K562 (cell line): ENCODE results near the gene PHKA2. TPM values are rescaled to one million over a fixed set of nuclear protein-coding genes. Genes with fewer than 3 reads are reported as not detected.

ENCODE experiments used
- ATAC-seq: fragments of 200-7000 bp; cut with Tn5 transposase; 3 replicates; pipeline ENCODE4 v1.9.1; 2020; ENCODE audit warnings: moderate library complexity
- BruUV-seq: library from RNA; stranded (reverse); fragments of 400-500 nt; replicated peaks from 2 replicates; lab custom pipeline; 2021; lab: Mats Ljungman, UMichigan
- CTCF ChIA-PET: fragments of 300-600 bp; formaldehyde crosslinking; extraction: SDS; loops from one replicate; lab custom pipeline; 2021; ENCODE audit warnings: low intra/inter-chr PET ratio; lab: Yijun Ruan, JAX
- POLR2A ChIA-PET: fragments of 300-600, 350-650 bp; sonication (Branson Sonifier 250); formaldehyde crosslinking; extraction: SDS; loops from one replicate; lab custom pipeline; 2021; ENCODE audit warnings: antibody characterized with exemption, inconsistent platforms; lab: Yijun Ruan, JAX
- DNase-seq, 4 experiments: peaks; one replicate each; pipeline versions ENCODE4 v3.0.0 to v3.0.0-alpha.2; 2011 to 2018; ENCODE audit warnings: low spot score in 3 of 4, mixed read lengths in 3 of 4; ENCODE audit errors: extremely low read depth in 1 of 4
- FAIRE-seq: peaks from 2 replicates; lab custom pipeline; 2011; peaks lifted over from hg19 to GRCh38; lab: Jason Lieb, UNC
- H2AFZ ChIP-seq: 2 replicates; pipeline ENCODE4 v1.6.0; 2011; ENCODE audit warnings: low read depth, low read length, control low read depth, inconsistent platforms
- H3K27ac ChIP-seq: fragments of 200-600 bp; 3 replicates; pipeline ENCODE4 v1.8.0; 2011; ENCODE audit warnings: low read depth, mild to moderate bottlenecking, control low read depth, inconsistent platforms, low read length, moderate library complexity, mixed read lengths; ENCODE audit errors: extremely low read depth
- H3K27me3 ChIP-seq, 2 experiments: fragments of 300-600 bp in 1 of 2; 2 replicates in 1 of 2; 3 replicates in 1 of 2; pipeline versions ENCODE4 v1.6.0 to v1.8.0; 2011; ENCODE audit warnings: inconsistent platforms in 2 of 2, low read length in 2 of 2, mild to moderate bottlenecking in 1 of 2, mixed read lengths in 1 of 2, moderate library complexity in 1 of 2; ENCODE audit not compliant: control insufficient read depth in 2 of 2, insufficient read depth in 2 of 2
- H3K36me3 ChIP-seq: fragments of 300-600 bp; 3 replicates; pipeline ENCODE4 v1.8.0; 2011; ENCODE audit warnings: mild to moderate bottlenecking, low read length, inconsistent platforms; ENCODE audit not compliant: control insufficient read depth, insufficient read depth
- H3K4me1 ChIP-seq, 2 experiments: fragments of 200-600 bp in 1 of 2; replicated peaks in 1 of 2; 2 replicates in 1 of 2; 3 replicates in 1 of 2; pipeline versions ENCODE4 v1.5.1 to v1.8.0; 2011; ENCODE audit warnings: inconsistent platforms in 2 of 2, low read length in 2 of 2, mild to moderate bottlenecking in 1 of 2, mixed read lengths in 1 of 2, moderate library complexity in 1 of 2; ENCODE audit not compliant: control insufficient read depth in 2 of 2, insufficient read depth in 2 of 2
- H3K4me2 ChIP-seq: 2 replicates; pipeline ENCODE4 v1.6.1; 2011; ENCODE audit warnings: low read length, control low read depth, inconsistent platforms, mixed read lengths; ENCODE audit not compliant: insufficient read depth
- H3K4me3 ChIP-seq: fragments of 200-600 bp; sonication (generic), shearing (Covaris generic); 2 replicates; pipeline ENCODE4 v1.5.1; 2016; ENCODE audit warnings: control low read depth, inconsistent platforms
- H3K79me2 ChIP-seq: fragments of 200-600 bp; 3 replicates; pipeline ENCODE4 v1.8.0; 2011; ENCODE audit warnings: low read length, inconsistent platforms; ENCODE audit not compliant: control insufficient read depth, insufficient read depth
- H3K9ac ChIP-seq, 2 experiments: 2 replicates each; pipeline versions ENCODE4 v1.6.0 to v1.6.1; 2011; ENCODE audit warnings: low read depth in 2 of 2, low read length in 2 of 2, control low read depth in 1 of 2, inconsistent platforms in 1 of 2, mild to moderate bottlenecking in 1 of 2, mixed read lengths in 1 of 2; ENCODE audit not compliant: insufficient read depth in 1 of 2
- H3K9me1 ChIP-seq: one replicate; pipeline ENCODE4 v1.6.0; 2011; ENCODE audit warnings: inconsistent platforms, mild to moderate bottlenecking, low read length, moderate library complexity; ENCODE audit not compliant: control insufficient read depth, insufficient read depth
- H3K9me3 ChIP-seq: replicated peaks from 2 replicates; pipeline ENCODE4 v1.5.1; 2011; ENCODE audit warnings: low read depth, low read length, inconsistent platforms; ENCODE audit not compliant: control insufficient read depth, insufficient read depth
- H4K20me1 ChIP-seq: replicated peaks from 2 replicates; pipeline ENCODE4 v1.6.1; 2011; ENCODE audit warnings: low read length, inconsistent platforms, mixed read lengths; ENCODE audit not compliant: control insufficient read depth, insufficient read depth
- DACH1 ChIP-seq: fragments of 450-650 bp; IDR thresholded peaks from 2 replicates; pipeline ENCODE4 v1.6.1; 2018; ENCODE audit not compliant: partially characterized antibody
- NR4A1 ChIP-seq, 2 experiments: fragments of 250-450 bp in 1 of 2; fragments of 450-650 bp in 1 of 2; sonication (Bioruptor Pico) in 1 of 2; IDR thresholded peaks; 2 replicates each; pipeline versions ENCODE4 v1.4.0 to v1.6.1; 2016 to 2020; ENCODE audit warnings: mild to moderate bottlenecking in 2 of 2, missing compliant biosample characterization in 1 of 2, missing genetic modification characterization in 1 of 2, moderate library complexity in 1 of 2
- PHF21A ChIP-seq: fragments of 450-650 bp; IDR thresholded peaks from 2 replicates; pipeline ENCODE4 v1.6.1; 2017; ENCODE audit warnings: low read depth, borderline replicate concordance
- RREB1 ChIP-seq: fragments of 250-450 bp; sonication (Bioruptor Pico); IDR thresholded peaks from 2 replicates; pipeline ENCODE4 v1.4.0; 2020
- SMAD1 ChIP-seq: fragments of 150-350 bp; IDR thresholded peaks from 2 replicates; pipeline ENCODE4 v1.6.1; 2014; ENCODE audit warnings: low read length, low read depth; ENCODE audit not compliant: partially characterized antibody
- SP2 ChIP-seq: IDR thresholded peaks from 2 replicates; pipeline ENCODE4 v1.6.1; 2011; ENCODE audit warnings: mild to moderate bottlenecking, low read depth, low read length, moderate library complexity; ENCODE audit not compliant: poor library complexity, severe bottlenecking; ENCODE audit errors: extremely low read depth
- XRCC5 ChIP-seq: fragments of 200-400 bp; formaldehyde crosslinking; IDR thresholded peaks from 2 replicates; pipeline ENCODE4 v1.6.1; 2017; ENCODE audit warnings: low read depth, mild to moderate bottlenecking, low read length
- ZHX1 ChIP-seq: fragments of 150-350 bp; conservative IDR thresholded peaks from 2 replicates; pipeline ENCODE4 v1.6.1; 2014; ENCODE audit warnings: low read length
- ZKSCAN8 ChIP-seq: fragments of 200-800 bp; sonication (Bioruptor generic); IDR thresholded peaks from 2 replicates; pipeline ENCODE4 v1.6.1; 2016; ENCODE audit warnings: missing genetic modification characterization, missing compliant biosample characterization
- ZNF274 ChIP-seq: IDR thresholded peaks from 2 replicates; pipeline ENCODE4 v1.6.1; 2011; ENCODE audit warnings: low read depth, mild to moderate bottlenecking, low read length, moderate library complexity, borderline replicate concordance
- whole genome bisulfite sequencing: fragments of 100-300 bp; shearing (Covaris generic); methylation state at CpG from one replicate; pipeline ENCODE4 v1.1.6; 2016; ENCODE audit warnings: low coverage, mixed read lengths; ENCODE audit not compliant: insufficient coverage; ENCODE audit errors: missing lambda C conversion rate; 5-methylcytosine and 5-hydroxymethylcytosine counted together
- in situ Hi-C: fragments of 300-500 bp; cut with MboI; formaldehyde crosslinking; loops from 4 replicates; pipeline ENCODE4 v1.15.0; 2018; ENCODE audit warnings: inconsistent platforms, mixed read lengths
- intact Hi-C: fragments of 100-400 bp; cut with micrococcal nuclease; formaldehyde crosslinking; loops from 2 replicates; pipeline ENCODE4 v1.14.2; 2022
- polyA plus RNA-seq, 8 experiments: library from polyadenylated mRNA; depleted of rRNA in 4 of 8; stranded (reverse) in 5 of 8; unstranded in 3 of 8; fragments of >200 nt; fragmentation: Nextera tagmentation in 2 of 8; fragmentation: Illumina TruSeq in 1 of 8; extraction: Ambion mirVana in 2 of 8; extraction: Trizol in 1 of 8; gene quantifications; 2 replicates each; pipeline versions ENCODE4 v1.2.1 to v1.2.3, GENCODE V29; 2011 to 2014; ENCODE audit warnings: inconsistent platforms in 1 of 8, missing spikeins in 1 of 8
- total RNA-seq, 7 experiments: library from RNA; depleted of rRNA in 6 of 7; stranded (reverse); fragments of >200 nt in 6 of 7; fragmentation: Illumina TruSeq in 2 of 7; extraction: Trizol in 2 of 7; gene quantifications; 2 replicates each; pipeline versions ENCODE4 v1.2.1 to v1.2.3, GENCODE V29; 2011 to 2021; ENCODE audit warnings: low replicate concordance in 1 of 7

Gene PHKA2
- total and polyA plus RNA-seq, 9 of the 15 experiments (the other 6 are each of a cell fraction or from before 2014, with no cell fraction given): 2.8 to 33.1 (median 20.3) TPM

GRCh38 chrX:18898492-18898891, 85.4 kb downstream of the PHKA2 start:
- Histone ChIP-seq H3K9me3 (no peaks in the 10 kb centered on the region), H3K27me3 (no peaks in the 10 kb centered on the region), H3K79me2 (no peaks in the 10 kb centered on the region), H3K27ac (no peak overlapping the region), H3K4me2 (no peak overlapping the region), H3K36me3 (peaks cover 5% of the 10 kb centered on the region; the same call in 1 of the 3 replicates), H2AFZ (no peak overlapping the region), H3K9ac (no peak overlapping the region), H4K20me1 (no peaks in the 10 kb centered on the region), H3K4me3 (no peak overlapping the region), H3K9me1 (no peaks in the 10 kb centered on the region), H3K4me1 (no peaks in the 10 kb centered on the region)
- TF ChIP-seq ZHX1 (no peak), NR4A1 (CRISPR knock-in tag; IDR thresholded peaks at IDR 0.05) (no peak), NR4A1 (tag; IDR thresholded peaks at IDR 0.05) (no peak), PHF21A (no peak), ZNF274 (no peak), SMAD1 (no peak), DACH1 (no peak), ZKSCAN8 (CRISPR knock-in tag) (no peak), RREB1 (CRISPR knock-in tag) (no peak), XRCC5 (no peak), SP2 (no peak)
- DNase-seq (no peak), FAIRE-seq (no peak), ATAC-seq (no peak)
- no TSS peak for BruUV-seq
- WGBS: 66% methylated on average over 2 of the region's 6 CpGs
- intact Hi-C loops: no loop called here
- CTCF ChIA-PET: no interaction called here
- POLR2A ChIA-PET: no interaction called here
- in situ Hi-C loops: no loop called here
